ENCODE data around the gene EPS8L3. TPM values are rescaled to one million over a fixed set of nuclear protein-coding genes. Genes with fewer than 3 reads are reported as not detected.
A peak's percentile ranks its signal among the peaks of the same experiment; 100 is the strongest.

The EPS8L3 gene
- total and polyA plus RNA-seq, 2 experiments from 2014 or later: not detected

DNA sequence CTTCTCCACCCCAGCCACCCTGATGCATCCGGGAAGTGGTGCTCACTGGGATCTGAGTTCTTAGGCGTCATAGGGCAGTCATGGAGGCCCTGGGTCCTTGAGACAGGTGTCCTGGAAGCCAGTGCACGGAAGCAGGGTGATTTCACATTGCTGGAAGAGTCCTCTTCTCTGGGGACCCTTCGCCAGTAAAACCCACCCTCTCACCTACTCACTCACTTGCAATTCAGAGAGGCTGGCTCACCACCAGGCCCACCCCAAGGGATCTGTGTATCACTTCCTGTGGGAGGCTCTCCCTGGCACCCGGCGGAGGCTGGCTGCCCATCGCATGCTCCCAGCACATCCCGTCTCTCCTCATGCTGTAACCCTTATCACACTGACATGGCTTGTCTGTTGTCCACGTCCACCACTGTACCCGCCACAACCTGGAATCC lies 40.2 kb upstream of the EPS8L3 start:
- no peak overlapping the region for H2AFZ ChIP-seq
- H3K4me1 ChIP-seq (ENCODE audit: insufficient read depth): peaks cover 16% of the 10 kb centered on the region

DNA sequence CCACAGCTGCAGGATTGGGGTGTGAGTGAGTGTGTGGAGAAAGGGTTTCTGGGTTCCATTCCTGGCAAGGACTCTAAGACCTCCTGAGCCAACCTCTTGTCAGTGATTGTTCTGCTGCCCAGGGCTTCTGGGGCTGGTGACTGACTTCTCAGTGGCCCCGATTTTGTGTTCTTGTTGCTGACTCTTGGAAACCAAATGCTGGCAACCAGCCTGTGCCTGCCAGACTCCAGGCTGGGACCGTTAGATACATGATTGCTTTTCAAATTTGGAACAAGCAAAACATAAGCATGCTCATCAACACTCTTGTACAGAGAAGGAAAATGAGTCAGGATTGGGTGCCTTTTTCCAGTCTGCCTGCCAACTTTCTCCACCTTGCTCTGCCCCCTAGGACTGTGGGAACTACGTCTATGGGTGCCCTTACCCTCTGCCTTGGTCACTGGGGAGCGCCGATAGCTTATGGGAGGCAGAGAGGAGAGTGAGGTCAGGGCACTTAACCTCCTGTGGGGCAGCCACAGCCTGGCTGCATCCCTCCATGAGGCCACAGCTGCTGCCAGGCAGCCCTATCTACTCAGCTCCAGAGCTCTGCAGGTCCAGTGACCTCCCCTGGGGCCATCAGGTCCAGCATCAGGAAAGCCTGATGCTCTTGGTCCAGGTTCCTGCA lies 39.3 kb upstream of the EPS8L3 start:
- TF ChIP-seq EZH2phosphoT487 (IDR thresholded peaks at IDR 0.05; ENCODE audit: insufficient read depth, low read depth) (no peak), EZH2 (IDR thresholded peaks at IDR 0.05; ENCODE audit: insufficient read depth, poor library complexity, severe bottlenecking) (no peak)
- Histone ChIP-seq H3K9me2 (ENCODE audit: insufficient read depth) (no peaks in the 10 kb centered on the region), H3F3A (ENCODE audit: insufficient read depth) (no peaks in the 10 kb centered on the region), H3K36me3 (ENCODE audit: low read depth) (no peaks in the 10 kb centered on the region), H3K79me2 (ENCODE audit: insufficient read depth) (no peaks in the 10 kb centered on the region), H3K27me3 (replicated peaks; ENCODE audit: insufficient read depth) (no peaks in the 10 kb centered on the region), H3K4me2 (ENCODE audit: unreplicated experiment) (no peak overlapping the region), H3K9me3 (ENCODE audit: low read depth) (no peaks in the 10 kb centered on the region), H2AFZ (no peak overlapping the region; the same call in 1 of the 2 replicates), H3K9ac (no peak overlapping the region), H3K4me3 (no peak overlapping the region), H3K4me1 (ENCODE audit: insufficient read depth) (peaks cover 16% of the 10 kb centered on the region), H4K20me1 (ENCODE audit: insufficient read depth) (no peaks in the 10 kb centered on the region), H3K27ac (no peak overlapping the region)
- DNase-seq: peak; percentile 54
- in situ Hi-C loops (cut with MboI): no loop called here
- WGBS, 2 experiments (ENCODE audit: low coverage in 1 of 2, low lambda C conversion rate in 2 of 2, missing lambda C conversion rate in 2 of 2): 40 to 45% methylated on average over 5 of the region's 5 CpGs

More for the DNA sequence above, 40.2 kb upstream of the EPS8L3 start:
- WGBS, 2 experiments (ENCODE audit: low coverage in 1 of 2, low lambda C conversion rate in 2 of 2, missing lambda C conversion rate in 2 of 2): 76 to 78% methylated on average over 10 of the region's 10 CpGs
- no peaks in the 10 kb centered on the region for H3K79me2 ChIP-seq (ENCODE audit: insufficient read depth)
- peak; percentile 52 for DNase-seq
- H3K9ac ChIP-seq: no peak overlapping the region
- H3K9me3 ChIP-seq (ENCODE audit: low read depth): no peaks in the 10 kb centered on the region
- H3K27ac ChIP-seq: no peak overlapping the region
- in situ Hi-C loops (cut with MboI): no loop called here
- no peaks in the 10 kb centered on the region for H3K36me3 ChIP-seq (ENCODE audit: low read depth)
- H3K9me2 ChIP-seq (ENCODE audit: insufficient read depth): no peaks in the 10 kb centered on the region
- no peaks in the 10 kb centered on the region for H3F3A ChIP-seq (ENCODE audit: insufficient read depth)
- H4K20me1 ChIP-seq (ENCODE audit: insufficient read depth): no peaks in the 10 kb centered on the region
- H3K27me3 ChIP-seq (replicated peaks; ENCODE audit: insufficient read depth): no peaks in the 10 kb centered on the region
- H3K4me3 ChIP-seq: no peak overlapping the region
- H3K4me2 ChIP-seq (ENCODE audit: unreplicated experiment): no peak overlapping the region
- TF ChIP-seq EZH2 (IDR thresholded peaks at IDR 0.05; ENCODE audit: insufficient read depth, poor library complexity, severe bottlenecking) (no peak), EZH2phosphoT487 (IDR thresholded peaks at IDR 0.05; ENCODE audit: insufficient read depth, low read depth) (no peak)

DNA sequence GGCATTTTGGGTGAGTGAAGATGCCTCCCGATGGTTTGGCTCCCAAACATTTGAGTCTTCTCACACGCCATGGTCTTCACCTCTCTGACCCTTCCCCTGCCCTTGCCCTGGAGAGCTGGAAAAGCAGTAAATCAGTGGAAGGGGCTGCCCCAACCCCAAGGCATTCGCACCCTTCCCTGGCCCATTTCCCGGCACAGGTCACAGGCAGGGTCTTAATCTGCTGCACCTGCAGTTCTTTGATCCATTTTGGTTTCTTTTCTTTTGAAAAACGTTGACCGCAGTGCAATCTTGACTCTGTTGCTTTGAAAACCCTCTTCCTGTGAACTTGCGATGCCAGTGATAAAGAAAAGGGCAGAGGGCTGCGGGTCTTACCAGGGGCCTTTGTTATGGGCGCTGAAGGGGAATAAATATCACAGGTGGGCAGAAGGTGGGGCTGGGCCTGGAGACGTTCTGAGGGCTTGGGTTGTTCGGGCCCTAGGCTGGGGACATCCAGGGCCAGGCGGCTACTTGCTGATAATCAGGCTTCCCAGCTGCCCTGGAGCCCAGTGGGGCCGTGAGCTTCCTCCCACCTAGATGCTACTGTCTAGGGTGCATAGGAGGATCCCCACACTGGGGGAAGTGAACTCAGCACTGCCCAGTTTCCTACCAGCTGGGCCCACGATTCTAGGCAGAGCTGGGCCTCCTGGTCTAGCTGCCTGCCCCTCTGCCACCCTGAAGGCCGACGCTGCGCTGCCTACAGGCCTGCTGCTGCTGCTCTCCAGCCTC lies 38.6 kb upstream of the EPS8L3 start:
- Histone ChIP-seq H3K4me2 (ENCODE audit: unreplicated experiment) (no peak overlapping the region), H3K9me3 (ENCODE audit: low read depth) (no peaks in the 10 kb centered on the region), H3K27ac (no peak overlapping the region), H3K9me2 (ENCODE audit: insufficient read depth) (no peaks in the 10 kb centered on the region), H3K36me3 (ENCODE audit: low read depth) (no peaks in the 10 kb centered on the region), H3K4me1 (ENCODE audit: insufficient read depth) (peaks cover 16% of the 10 kb centered on the region), H3K4me3 (no peak overlapping the region), H2AFZ (no peak overlapping the region; the same call in 1 of the 2 replicates), H3K27me3 (replicated peaks; ENCODE audit: insufficient read depth) (no peaks in the 10 kb centered on the region), H3K9ac (no peak overlapping the region), H3K79me2 (ENCODE audit: insufficient read depth) (no peaks in the 10 kb centered on the region), H4K20me1 (ENCODE audit: insufficient read depth) (no peaks in the 10 kb centered on the region), H3F3A (ENCODE audit: insufficient read depth) (0 out of 2 replicates have a peak, but pooled peaks cover under 1% of the 10 kb centered on the region)
- DNase-seq: no peak
- in situ Hi-C loops (cut with MboI): no loop called here
- no peak for TF ChIP-seq EZH2 (IDR thresholded peaks at IDR 0.05; ENCODE audit: insufficient read depth, poor library complexity, severe bottlenecking)
- TF ChIP-seq EZH2phosphoT487 (IDR thresholded peaks at IDR 0.05; ENCODE audit: insufficient read depth, low read depth): no peak
- WGBS, 2 experiments (ENCODE audit: low coverage in 1 of 2, low lambda C conversion rate in 2 of 2, missing lambda C conversion rate in 2 of 2): 91 to 95% methylated on average over 16 to 17 of the region's 17 CpGs

DNA sequence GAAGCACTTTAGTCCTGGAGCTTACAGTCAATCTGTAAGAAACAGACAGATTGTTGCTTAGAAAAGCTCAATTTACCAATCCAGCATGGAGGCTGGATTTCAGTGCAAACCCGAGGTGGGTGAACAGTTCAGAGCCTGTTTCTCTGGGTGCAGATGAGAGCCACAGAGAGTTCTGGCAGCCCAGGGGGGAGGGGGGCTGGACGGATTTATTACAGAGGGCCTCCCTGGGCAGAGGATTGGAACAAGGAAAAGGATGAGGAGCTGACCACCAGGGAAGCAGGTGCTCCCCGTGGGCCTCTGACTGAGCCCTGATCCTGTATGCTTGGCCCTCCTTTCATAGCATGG lies 38.0 kb upstream of the EPS8L3 start:
- in situ Hi-C loops (cut with MboI): no loop called here
- WGBS, 2 experiments (ENCODE audit: low coverage in 1 of 2, low lambda C conversion rate in 2 of 2, missing lambda C conversion rate in 2 of 2): 68 to 69% methylated on average over 3 of the region's 3 CpGs
- no peak for TF ChIP-seq EZH2 (IDR thresholded peaks at IDR 0.05; ENCODE audit: insufficient read depth, poor library complexity, severe bottlenecking)

More for the DNA sequence above, 38.0 kb upstream of the EPS8L3 start:
- no peaks in the 10 kb centered on the region for H3K36me3 ChIP-seq (ENCODE audit: low read depth)
- H3F3A ChIP-seq (ENCODE audit: insufficient read depth): peaks cover 6% of the 10 kb centered on the region; the same call in 1 of the 2 replicates
- no peaks in the 10 kb centered on the region for H3K9me3 ChIP-seq (ENCODE audit: low read depth)
- H3K27ac ChIP-seq: no peak overlapping the region
- no peaks in the 10 kb centered on the region for H3K27me3 ChIP-seq (replicated peaks; ENCODE audit: insufficient read depth)
- no peak overlapping the region for H2AFZ ChIP-seq
- H3K79me2 ChIP-seq (ENCODE audit: insufficient read depth): no peaks in the 10 kb centered on the region
- no peak overlapping the region for H3K4me2 ChIP-seq (ENCODE audit: unreplicated experiment)
- peaks cover 19% of the 10 kb centered on the region for H3K4me1 ChIP-seq (ENCODE audit: insufficient read depth)
- H3K9me2 ChIP-seq (ENCODE audit: insufficient read depth): no peaks in the 10 kb centered on the region
- no peak for DNase-seq
- H4K20me1 ChIP-seq (ENCODE audit: insufficient read depth): no peaks in the 10 kb centered on the region
- H3K9ac ChIP-seq: no peak overlapping the region
- no peak overlapping the region for H3K4me3 ChIP-seq

Measured in GM23248 (cell line).